HS-27A (cell line): ENCODE results near the gene HMCN2.

ENCODE experiments used
- DNase-seq: peaks from one replicate; pipeline ENCODE4 v3.0.0-alpha.2; 2012; ENCODE audit warnings: low read depth, missing footprints

The HMCN2 gene

DNA sequence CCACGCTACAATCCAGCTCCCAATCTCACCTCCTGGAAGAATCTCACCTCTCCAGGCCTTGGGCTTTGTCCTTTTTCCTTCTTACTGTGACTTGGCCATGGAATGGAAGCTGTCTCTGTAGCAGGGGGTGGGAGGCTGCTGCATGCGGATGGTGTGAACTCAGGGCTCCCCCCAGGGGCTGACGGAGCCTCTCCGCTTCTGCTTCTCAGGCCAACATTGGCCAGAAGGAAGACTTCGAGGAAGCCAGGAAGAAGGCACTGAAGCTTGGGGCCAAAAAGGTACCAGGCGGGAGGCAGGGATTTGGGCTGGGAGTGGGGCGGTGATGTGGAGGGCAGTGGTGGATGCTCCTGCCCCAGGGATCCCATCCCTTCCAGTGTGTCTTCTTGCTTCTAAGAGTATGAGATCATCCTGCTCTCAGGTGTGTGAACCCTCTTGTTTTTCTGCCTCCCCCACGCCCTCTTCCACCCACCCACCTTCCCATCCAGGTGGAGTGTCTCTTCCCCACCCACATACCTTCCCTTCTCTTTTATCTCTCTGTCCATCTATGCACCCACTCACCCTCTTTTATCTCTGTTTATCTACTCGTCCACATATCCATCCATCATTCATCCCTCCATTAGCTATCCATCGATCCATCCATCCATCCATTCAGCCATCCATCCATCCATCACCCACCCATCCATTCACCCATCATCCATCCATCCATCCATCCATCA, 188.7 kb downstream of the HMCN2 start:
- no peak for DNase-seq

DNA sequence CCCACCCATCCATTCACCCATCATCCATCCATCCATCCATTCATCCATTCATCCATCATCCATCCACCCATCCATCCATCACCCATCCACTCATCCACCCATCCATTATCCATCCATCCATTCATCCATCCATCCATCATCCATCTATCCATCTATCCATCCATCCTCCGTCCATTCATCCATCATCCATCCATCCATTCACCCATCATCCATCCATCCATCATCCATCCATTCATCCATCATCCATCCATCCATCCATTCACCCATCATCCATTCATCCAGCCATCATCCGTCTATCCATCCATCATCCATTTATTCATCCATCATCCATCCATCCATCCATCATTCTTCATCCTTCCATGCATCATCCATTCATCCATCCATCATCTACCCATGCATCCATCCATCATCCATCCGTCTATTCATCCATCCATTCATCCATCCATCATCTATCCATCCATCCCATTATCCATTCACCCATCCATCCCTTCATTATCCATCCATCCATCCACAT, 189.3 kb downstream of the HMCN2 start:
- no peak for DNase-seq

GRCh38 chr9:130458027-130458803, 192.7 kb downstream of the HMCN2 start:
- no peak for DNase-seq

DNA sequence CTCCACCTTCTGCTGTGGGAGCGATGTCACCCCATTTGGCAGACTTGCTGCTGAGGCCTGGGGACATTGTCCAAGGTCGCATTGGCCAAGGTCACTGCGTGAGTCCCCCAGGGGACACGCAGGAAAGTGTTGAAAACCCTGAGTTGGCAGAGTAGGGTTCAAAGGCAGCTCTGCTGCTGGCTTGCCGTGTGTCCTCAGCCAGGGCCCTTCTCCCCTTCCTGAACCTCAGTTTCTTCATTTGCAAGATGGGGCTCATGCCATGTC, 193.2 kb downstream of the HMCN2 start:
- DNase-seq: no peak

GRCh38 chr9:130459151-130459550, 193.6 kb downstream of the HMCN2 start:
- no peak for DNase-seq

DNA sequence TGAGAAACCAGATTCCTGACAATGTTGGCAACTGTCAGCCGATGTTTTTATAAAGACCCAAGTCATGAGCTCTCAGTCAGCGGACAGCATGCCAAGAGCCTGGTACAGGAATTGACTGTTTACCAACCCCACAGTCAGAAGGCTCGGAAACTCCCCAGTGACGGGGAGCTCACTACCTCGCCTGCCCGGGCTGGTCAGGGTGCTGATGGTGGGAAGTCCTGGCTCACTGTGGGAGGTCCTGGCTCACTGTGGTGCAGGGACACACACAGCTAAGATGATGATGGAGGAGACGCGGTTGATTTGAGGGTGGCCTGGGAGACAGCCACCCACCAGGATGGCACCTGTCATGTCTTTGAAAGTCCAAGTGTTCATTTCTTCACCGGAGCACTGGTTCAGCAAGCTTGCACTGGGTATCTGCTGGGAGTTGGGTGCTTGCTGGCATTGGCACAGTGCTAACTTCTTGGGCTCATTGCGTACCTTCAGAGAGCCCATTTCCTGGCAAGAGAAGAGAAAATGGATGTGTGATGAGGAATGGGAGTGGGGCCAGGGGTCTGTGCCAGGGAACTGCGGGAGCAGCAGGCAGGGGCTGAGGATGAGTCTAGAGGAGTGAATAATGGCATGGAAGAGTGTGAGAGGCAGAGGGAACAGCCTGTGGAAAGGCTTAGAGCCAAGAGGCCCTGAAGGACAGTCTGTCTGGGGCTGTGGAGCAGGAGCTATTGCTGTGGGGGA, 194.5 kb downstream of the HMCN2 start:
- no peak for DNase-seq

DNA sequence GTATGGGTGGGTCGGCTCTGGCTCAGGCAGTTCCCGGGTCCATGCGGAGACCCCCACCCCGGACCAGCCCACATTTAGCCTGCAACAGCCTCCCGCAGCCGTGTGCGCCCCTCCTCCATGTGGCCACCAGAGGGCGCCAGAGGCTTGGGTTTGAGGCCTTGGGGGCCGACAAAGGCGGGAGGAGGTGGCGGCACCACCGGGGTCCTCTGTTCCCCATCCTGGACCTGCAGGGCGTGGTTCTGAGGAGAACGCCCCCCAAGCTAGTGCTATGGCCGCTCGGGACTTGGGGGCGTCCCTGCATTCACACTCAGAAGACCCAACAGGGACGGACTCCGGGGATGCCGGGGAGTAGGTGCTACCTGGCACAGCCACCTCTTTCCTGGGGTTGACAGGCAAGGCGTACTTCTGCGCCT, 195.7 kb downstream of the HMCN2 start:
- DNase-seq: no peak

DNA sequence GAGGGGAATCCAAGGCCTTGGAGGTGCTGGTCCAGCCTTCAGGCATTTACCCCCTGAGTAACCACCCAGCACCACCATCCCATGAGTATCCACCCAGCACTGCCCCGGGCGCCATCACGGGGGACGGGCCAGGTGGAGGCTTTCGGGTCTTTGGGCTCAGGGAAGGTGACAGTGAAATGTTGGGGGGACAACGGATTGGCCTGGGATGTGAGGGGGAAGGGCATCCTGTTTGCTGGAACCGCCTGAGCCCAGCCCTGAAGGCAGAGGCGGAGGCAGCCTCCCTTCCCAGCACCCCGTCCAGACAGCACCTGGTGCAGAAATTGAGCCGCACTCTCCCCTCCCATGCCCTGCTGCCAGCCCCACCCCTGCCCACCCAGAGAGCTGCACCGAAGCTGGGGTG, 196.2 kb downstream of the HMCN2 start:
- DNase-seq: no peak

DNA sequence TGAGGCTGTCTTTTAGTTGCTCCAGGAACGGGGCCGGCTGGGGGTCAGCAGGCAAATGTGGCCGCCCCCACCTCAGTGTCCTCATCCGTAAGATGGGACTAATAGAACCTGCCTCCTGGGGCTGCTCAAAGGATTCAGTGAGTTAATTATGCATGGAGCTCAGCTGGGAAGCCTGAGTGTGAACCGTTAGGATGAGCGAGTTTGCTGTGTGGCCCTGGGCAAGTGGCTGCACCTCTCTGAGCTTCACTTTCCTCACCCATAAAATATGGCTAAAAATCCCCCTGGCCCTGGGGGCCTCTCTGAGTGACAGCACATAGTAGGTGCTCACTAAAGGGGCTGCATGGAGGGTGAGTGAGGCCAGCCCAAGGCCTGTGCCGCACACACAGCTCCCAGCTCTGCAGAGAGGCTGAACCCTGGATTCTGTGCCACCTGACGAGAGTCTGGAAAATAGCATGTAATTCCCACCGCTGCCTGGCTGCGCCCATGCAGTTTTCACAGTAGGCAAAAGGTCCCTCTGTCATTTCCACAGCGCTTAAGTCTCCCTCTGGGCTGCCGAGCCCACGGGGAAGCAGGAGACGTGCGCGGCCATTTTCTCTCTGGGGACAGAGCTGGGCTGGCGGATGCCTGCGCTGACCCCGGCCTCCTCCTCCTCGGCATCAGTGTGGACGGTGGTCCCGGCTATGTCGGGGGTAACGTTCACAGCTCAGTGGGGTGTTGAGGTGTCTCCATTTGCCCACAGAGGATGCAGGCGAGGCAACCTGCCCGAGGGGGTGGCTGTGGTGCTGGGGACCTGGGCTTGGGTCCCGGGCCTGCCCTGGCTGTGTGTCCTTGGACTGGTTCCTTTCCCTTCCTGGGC, 197.4 kb downstream of the HMCN2 start:
- no peak for DNase-seq

- no peak for DNase-seq
Measured at GRCh38 chr9:130463763-130464745, 198.5 kb downstream of the HMCN2 start.

DNA sequence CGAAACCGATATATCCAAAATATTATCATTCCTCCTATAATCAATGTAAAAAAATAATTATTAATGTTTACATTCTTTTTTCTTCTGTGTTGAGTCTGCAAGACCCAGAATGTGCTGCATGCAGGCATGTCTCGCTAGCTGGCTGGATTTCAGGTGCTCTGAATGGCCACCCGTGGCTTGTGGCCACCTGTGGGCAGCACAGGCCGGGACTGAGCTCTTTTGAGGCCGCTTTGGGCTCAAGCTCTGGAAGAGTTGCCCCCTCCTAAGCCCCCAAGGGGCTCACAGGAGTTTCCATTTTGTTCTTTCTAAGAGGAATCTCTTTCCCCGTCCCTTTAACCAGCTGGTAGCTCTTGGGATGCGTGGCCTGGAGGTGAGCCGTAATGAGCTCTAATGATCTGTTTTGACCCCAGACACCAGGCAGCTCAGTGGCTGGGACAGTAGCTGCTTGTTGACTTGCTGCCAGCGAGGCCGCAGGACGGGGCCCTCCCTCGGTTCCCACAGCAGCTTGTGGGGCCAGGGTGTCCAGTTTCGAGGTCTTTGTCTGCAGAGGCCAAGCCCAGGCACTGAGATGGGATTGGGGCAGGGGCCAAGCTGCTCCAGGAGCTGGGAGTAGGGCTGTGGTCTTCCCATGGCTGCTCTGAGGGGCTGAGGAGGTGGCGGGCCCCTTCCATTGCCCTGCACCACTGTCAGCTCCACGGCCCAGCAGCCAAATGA, 200.0 kb downstream of the HMCN2 start:
- DNase-seq: no peak

DNA sequence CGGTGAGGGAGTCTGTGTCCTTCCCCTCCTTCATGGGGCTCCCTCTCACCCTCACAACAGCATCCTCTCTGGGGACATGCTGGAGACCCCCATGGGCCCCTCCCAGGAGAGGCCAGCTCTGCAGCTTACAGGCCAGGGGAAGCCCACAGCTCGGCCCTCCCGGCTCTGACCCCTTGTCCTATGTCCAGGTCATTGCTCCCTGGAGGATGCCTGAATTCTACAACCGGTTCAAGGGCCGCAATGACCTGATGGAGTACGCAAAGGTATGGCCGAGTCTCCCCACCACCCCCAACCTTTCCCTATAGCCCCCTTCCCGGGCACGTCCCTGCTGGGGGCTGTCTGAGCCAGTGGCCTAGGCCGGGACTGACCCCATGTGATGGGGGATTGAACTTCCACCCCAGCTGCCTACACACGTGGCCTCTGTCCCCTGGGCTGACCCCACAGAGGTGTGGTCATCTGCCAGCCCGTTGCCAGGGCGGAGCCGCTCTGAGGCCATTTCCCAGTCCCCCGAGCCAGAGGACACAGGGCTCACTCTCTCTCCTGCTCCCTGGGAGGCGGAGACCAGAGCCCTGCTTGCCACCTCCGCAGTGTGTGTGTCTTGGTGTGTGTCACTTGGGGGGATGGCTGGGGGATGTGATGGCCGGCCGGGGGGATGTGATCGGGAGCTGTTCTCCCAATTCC, 201.1 kb downstream of the HMCN2 start:
- no peak for DNase-seq

DNA sequence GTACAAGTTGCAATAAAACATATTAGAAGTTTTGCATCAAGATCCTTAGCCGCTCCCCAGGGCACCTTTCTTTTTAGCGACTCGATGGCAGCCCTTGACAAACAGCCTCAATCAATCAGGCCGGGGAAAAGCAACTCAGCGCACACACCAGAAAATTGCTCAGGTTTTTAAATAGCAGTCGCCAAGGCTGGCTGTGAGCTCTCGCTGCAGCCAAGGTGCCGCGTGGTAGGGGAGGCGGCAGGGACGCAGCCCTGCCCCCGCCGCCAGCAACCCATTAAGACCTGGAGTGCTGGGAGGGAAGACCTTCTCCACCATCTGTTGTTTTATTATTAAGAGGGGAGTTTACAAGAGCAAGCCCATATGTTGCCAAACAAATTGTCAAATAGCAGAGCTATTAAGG, 201.8 kb downstream of the HMCN2 start:
- no peak for DNase-seq

GRCh38 chr9:130468566-130468965, 203.0 kb downstream of the HMCN2 start:
- no peak for DNase-seq

DNA sequence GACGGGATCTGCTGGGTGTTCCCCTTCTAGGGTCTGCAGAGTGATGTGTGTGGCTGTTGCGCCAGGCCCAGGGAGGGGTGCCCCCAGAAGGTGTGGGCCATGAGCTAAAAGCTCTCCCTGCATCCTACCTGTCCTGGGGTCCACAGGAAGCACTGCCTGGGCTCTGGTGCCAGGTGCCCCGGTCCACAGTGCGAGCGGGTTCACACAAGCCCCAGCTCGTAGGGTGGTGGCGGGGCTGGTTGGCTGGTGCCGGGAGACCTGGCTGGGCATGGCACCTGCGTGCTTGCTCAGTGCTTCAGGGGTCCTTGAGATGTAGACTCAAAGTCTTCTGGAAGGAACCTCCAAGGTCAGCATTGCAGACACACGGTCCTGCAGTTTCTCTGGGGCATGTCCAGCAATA, 204.7 kb downstream of the HMCN2 start:
- no peak for DNase-seq

GRCh38 chr9:130470950-130471349, 205.4 kb downstream of the HMCN2 start:
- no peak for DNase-seq

GRCh38 chr9:130471411-130472183, 206.0 kb downstream of the HMCN2 start:
- DNase-seq: no peak

- no peak for DNase-seq
Measured at GRCh38 chr9:130472184-130472705, 206.7 kb downstream of the HMCN2 start.

DNA sequence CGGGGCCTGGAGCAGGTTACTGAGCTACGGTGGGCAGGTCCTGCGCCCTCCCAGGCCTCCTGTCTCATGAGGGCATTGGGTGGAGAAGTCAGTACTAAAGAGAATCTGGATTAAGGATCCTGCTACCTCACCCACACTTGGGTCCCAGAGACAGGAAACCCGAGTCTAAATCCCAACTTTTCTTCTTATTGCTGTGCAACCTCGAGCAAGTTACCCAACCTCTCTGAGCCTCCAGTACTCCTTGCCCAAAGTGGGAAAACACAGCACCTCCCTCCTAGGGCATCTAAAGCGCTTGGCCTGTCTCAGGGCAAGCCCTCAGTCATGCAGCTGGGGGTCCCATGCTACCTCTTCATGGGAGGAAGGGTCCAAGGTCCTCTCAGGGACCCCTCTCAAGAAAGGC, 207.4 kb downstream of the HMCN2 start:
- no peak for DNase-seq
